NCI-H1417 treated with DMSO at 0.1 percent for 48 hours (cell line): ENCODE data around the gene MOV10L1.
"Not testable (repeated sequence)": the region's sequence is repeated elsewhere in the genome, so short reads cannot be mapped to it uniquely, and the experiment has no call there.

Experiments
- DNase-seq: peaks from one replicate; lab custom pipeline; 2025; lab: John Stamatoyannopoulos, UW

Gene MOV10L1

GRCh38 chr22:50078246-50078645, 11.6 kb upstream of the MOV10L1 start:
- no peak for DNase-seq

GRCh38 chr22:50078761-50079160, 11.0 kb upstream of the MOV10L1 start:
- no peak for DNase-seq

GRCh38 chr22:50080077-50080465, 9.7 kb upstream of the MOV10L1 start:
- DNase-seq: no peak

GRCh38 chr22:50081426-50082196, 8.2 kb upstream of the MOV10L1 start:
- DNase-seq: no peak

- DNase-seq: no peak
Measured at GRCh38 chr22:50082197-50082715, 7.5 kb upstream of the MOV10L1 start.

DNA sequence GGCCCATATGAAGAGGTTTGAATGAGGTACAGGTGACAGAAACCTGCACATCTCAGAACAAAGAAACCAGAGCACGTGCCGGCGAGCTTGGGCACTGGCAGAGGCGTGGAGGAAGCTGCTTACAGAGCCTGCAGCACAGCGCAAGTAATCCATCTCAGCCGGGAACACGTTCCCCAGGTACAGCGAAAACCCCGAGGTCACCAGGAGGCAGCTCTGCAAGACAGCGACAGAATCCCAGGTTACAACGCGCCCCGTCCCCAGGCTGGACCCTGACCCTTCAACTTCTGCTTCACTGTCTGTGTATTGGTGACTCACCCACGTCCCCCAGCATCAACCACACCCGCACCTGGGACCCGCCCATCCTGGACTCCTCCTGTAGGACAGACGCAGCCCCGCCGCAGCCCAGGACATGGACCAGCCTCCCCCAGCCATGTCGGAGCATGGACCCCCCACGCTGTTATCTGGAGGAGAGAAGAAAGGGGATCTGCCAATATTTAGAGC, 6.8 kb upstream of the MOV10L1 start:
- no peak for DNase-seq

GRCh38 chr22:50083462-50084079, 6.2 kb upstream of the MOV10L1 start:
- DNase-seq: no peak

GRCh38 chr22:50084080-50084477, 5.7 kb upstream of the MOV10L1 start:
- no peak for DNase-seq

DNA sequence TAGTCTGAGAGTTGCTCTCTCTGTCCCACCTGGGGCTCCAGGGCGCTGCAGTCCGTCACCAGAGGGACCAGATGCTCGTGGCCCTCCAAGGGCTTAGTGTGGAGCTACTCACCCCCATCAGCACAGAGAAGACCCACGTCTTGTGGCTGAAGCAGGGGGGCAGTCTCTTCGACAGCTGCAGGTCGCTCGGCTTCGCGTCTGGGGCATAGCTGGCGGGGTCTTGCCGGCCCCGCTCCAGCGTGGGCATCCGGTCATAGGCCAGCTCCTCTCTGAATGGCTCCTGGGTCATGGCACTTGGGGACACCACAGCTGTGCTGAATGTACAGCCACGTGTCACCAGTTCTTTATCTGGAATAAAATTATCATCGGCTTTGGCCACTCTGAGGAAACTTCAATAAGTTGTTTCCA, 5.2 kb upstream of the MOV10L1 start:
- no peak for DNase-seq

DNA sequence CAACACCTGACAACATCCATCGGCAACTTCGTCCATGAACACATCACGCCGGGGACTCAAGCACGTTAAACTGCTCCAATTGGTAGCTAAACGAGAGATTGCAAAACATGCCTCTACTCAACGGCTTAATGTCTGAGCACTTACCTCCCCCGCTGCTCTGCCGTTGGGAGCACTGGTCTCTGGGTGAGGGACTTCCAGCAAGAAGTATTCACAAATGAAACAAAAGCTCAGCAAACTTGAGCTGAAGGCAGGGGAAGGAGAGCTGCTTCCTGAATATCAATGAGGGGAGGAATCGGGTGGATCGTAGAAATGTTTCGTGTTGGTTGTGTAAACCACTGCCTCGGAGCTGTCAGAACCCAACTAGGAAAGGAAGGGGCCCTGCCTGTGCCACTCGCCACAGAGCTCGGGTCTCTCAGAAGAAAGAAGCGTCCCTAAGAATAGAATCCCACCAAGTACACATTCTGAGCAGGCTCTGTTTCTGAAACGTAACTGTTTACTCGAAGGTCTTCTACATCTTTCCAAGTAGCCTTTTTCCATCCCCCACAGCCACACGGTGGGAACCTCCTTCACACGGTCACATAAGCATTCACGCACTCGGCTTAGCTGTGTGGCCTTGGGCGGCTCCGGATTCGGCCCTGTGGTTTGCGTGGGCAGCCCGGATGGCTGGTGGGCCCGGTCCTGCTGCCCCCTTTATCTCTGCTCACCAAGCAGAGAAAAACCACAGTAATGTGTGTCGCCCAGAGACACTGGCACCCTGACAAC, 4.4 kb upstream of the MOV10L1 start, which contains the start of gene MLC1:
TSS of gene MLC1 (minus strand) at position 216 of the 762 bp plus-strand sequence. CDS start 524 bp downstream, outside the sequence.
- no peak for DNase-seq

DNA sequence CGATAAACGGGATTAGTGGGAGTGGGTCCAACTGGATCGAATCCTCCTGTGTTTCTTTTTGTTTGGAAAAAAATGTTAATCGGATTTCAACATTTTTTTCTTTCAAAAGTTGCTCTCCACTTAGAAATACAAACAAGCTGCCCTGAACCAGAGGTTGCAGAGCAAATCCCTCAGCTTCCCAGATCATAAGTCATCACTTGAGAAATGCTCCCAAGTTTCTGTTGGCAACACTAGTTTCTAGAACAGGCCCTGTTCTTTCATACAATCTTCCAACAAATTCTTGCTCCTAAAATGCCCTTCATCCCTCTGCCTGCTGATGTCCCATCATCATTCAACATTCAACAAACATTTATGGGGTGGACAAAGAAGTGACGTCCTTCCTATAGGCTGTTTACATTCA, 3.3 kb upstream of the MOV10L1 start:
- no peak for DNase-seq

- DNase-seq: not testable (repeated sequence)
Measured at GRCh38 chr22:50086975-50087374, 2.8 kb upstream of the MOV10L1 start.

- DNase-seq: no peak
Measured at GRCh38 chr22:50087646-50088045, 2.2 kb upstream of the MOV10L1 start.

DNA sequence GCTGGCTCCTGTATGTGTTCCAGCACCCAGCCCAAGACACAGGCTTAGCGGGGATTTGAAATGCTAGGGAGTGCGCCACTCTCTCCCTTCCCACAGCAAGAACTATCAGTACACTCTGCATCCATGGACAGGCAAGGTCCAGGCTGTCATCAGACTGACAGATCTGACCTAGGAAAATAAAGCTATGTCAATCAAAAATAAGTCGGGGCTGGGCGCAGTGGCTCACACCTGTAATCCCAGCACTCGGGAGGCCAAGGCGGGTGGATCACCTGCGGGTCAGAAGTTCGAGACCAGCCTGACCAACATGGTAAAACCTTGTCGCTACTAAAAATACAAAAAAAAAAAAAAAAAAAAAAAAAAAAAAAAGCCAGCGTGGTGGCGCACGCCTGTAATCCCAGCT, 1.7 kb upstream of the MOV10L1 start:
- no peak for DNase-seq

DNA sequence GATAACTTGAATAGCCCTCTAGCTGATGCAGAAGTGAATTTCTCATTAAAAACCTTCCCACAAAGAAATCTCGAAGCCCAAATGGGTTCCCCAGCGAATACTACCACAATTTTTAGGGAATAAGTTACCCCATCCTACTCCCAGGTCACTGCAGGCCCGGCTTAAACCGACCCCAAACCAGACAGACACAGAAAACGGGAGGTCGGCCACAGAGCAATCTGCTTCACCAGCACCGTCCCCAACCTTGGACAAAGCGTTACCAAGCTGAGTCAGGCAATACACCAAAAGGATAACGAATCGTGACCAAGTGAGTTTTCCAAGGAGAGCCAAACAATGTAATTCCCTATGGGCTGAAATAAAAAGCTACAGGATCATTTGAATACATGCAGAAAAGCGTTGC, 575 bp upstream of the MOV10L1 start:
- no peak for DNase-seq

GRCh38 chr22:50090412-50090714, 557 bp downstream of the MOV10L1 start:
- no peak for DNase-seq

DNA sequence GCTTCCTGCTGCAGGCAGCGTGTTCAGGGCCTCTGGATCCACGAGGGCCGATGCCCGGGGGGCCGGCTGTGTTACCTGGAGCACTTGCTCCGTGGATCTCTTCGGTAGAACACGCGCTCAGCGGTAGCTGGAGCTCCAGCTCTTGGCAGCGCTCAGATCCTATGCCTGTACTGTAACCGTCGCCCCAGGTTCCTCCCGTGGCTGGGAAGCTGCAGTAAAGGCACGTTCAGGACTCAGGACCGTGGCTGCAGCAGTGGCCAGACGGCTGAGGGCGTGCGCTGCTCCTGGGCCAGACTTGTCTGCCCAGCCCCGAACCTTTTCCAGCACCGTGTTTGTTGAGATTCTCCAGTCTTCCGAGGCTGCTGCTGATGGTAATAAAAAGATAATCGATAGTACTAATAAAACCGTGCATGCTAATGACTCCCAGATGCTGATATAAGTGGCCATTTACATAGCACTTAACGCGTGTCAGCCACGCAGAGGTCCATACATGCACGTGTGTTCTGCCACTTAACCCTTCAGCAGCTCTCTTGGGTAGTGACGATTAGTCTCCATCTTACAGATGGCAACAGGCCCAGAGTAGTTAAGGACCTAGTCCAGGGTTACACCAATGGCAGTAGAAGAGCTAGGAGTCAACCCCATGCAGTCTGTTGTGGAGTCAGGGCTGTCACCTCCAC, 1.4 kb downstream of the MOV10L1 start:
- DNase-seq: no peak

GRCh38 chr22:50092342-50092741, 2.5 kb downstream of the MOV10L1 start:
- no peak for DNase-seq

DNA sequence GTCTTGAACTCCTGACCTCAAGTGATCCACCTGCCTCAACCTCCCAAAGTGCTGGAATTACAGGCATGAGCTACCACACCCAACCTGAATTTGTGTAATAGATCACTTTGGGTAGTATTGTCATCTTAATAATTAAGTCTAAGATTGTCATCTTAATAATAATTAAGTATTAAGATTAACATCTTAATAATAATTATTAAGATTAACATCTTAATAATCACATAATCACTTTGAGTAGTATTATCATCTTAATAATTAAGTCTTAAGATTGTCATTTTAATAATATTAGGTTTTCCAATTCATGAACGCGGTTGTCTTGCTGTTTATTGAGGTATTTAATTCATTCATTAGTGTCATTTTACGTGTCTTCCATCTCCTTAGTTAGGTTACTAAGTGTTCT, 8.2 kb downstream of the MOV10L1 start:
- no peak for DNase-seq

GRCh38 chr22:50101870-50102565, 12.2 kb downstream of the MOV10L1 start:
- DNase-seq: no peak

DNA sequence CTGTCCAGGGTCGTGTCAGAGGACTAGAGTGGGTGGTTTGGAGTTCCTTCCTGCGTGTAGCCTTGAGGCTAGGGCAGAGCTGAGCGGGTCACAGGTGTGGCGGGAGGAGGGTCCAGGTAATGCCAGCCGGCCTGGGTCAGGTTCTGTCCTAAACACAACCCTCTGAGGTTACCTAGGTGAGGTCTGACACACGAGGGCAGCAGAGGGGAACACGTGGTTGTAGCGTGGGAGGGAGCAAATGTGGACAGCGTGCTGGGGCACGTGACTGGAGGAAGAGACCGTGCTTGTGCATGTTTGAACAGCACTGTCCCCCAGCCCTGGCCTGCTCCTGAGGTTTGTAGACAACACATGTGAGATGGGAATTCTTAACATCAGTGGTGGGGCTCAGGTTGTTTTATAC, 13.1 kb downstream of the MOV10L1 start:
- no peak for DNase-seq

- no peak for DNase-seq
Measured at GRCh38 chr22:50104141-50104544, 14.3 kb downstream of the MOV10L1 start.
